ENCODE results near the gene SNN.

DNA sequence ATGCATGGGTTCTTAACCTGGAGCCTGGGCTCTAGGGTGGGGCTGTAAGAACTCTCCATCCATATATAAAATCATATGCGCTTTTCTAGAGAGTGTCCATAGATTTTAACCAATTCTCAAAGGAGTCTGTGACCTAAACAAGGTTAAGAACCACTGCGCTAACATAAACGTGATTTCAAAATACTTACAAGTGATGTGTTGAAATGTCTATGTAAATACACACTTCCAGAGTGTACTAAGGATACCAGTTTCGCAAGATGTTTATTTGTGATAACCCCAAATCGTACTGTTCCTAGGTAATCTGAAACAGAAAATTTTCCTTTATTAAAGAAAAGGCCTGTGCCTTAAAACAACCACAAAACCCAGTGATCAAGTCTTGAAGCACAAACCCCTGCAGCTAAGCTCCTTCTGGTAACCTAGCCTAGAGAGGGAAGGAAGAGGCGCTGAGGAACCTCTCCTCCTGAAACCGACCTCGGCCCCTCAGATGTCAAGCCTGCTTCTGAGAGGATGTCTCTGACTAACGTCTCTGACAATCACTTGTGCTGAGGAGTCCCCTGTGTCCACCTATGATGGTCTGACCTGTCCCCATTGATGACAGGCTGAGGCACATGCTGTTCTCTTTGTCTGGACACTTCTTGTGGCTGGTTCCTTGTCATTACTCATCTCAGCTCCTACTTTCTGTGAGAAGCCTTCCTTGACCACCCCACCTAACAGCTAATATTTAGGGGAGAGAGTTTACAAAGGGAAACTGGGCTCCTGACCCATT is 32.2 kb downstream of the SNN start:
- TF ChIP-seq, protein P1, sequence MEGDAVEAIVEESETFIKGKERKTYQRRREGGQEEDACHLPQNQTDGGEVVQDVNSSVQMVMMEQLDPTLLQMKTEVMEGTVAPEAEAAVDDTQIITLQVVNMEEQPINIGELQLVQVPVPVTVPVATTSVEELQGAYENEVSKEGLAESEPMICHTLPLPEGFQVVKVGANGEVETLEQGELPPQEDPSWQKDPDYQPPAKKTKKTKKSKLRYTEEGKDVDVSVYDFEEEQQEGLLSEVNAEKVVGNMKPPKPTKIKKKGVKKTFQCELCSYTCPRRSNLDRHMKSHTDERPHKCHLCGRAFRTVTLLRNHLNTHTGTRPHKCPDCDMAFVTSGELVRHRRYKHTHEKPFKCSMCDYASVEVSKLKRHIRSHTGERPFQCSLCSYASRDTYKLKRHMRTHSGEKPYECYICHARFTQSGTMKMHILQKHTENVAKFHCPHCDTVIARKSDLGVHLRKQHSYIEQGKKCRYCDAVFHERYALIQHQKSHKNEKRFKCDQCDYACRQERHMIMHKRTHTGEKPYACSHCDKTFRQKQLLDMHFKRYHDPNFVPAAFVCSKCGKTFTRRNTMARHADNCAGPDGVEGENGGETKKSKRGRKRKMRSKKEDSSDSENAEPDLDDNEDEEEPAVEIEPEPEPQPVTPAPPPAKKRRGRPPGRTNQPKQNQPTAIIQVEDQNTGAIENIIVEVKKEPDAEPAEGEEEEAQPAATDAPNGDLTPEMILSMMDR (IDR thresholded peaks at IDR 0.05; ENCODE audit: low read depth, low read length, poor library complexity, severe bottlenecking) = no peak
- no peak for TF ChIP-seq EZH2phosphoT487 (IDR thresholded peaks at IDR 0.05; ENCODE audit: borderline replicate concordance, low read length)

All from DOHH2 (cell line).